ENCODE results near the gene CSTPP1.

The CSTPP1 gene

DNA sequence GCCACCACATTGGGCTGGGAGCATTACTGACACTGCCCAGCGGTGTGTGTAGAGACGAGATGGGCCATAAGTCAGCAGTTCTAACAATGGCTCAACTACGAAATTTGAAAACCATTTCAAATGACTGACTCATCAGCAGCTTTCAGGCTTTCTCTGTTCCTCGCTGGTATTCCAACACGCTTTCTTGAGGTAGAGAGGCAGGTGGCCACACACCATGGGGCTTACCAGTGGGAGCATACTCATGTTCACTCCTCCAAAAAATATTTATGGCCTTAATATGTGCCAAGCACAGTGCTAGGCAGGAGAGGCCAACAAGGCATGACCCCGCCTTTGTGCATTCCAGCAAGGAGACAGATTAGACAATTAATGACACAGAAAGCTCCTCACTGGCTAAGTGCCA, 219.8 kb downstream of the CSTPP1 start:
- peak overlapping the region in 6 of 11 experiments; percentile 5 to 44 (median 30); a peak in 3 of 22 replicates for H3K27ac ChIP-seq

GRCh38 chr11:47156951-47157350, 220.4 kb downstream of the CSTPP1 start:
- H4K20me1 ChIP-seq = peaks cover 9 to 83% (median 41%) of the 10 kb centered on the region in 11 experiments; a peak in 21 of 22 replicates
- H3K27me3 ChIP-seq = no peaks in the 10 kb centered on the region
- peaks cover 45 to 62% (median 50%) of the 10 kb centered on the region in 10 experiments for H3K4me1 ChIP-seq
- no peak overlapping the region for H3K4me3 ChIP-seq
- peak overlapping the region in 2 of 11 experiments; percentile 83 to 86; a peak in 2 of 22 replicates for H3K4me2 ChIP-seq
- H3K36me3 ChIP-seq = peaks cover 7 to 52% (median 20%) of the 10 kb centered on the region in 11 experiments; a peak in 16 of 22 replicates
- no peak for TF ChIP-seq Cebpa-rat (IDR thresholded peaks at IDR 0.05)
- no peak overlapping the region for H3K27ac ChIP-seq
- H3K9me3 ChIP-seq (replicated peaks in 1 of 11) = no peaks in the 10 kb centered on the region
- no peak overlapping the region for H3K9ac ChIP-seq

More for the DNA sequence above, 219.8 kb downstream of the CSTPP1 start:
- Histone ChIP-seq H4K20me1 (peaks cover 3 to 77% (median 35%) of the 10 kb centered on the region in 11 experiments; a peak in 21 of 22 replicates), H3K27me3 (no peaks in the 10 kb centered on the region), H3K9ac (no peak overlapping the region), H3K4me3 (no peak overlapping the region), H3K36me3 (peaks cover 4 to 46% (median 16%) of the 10 kb centered on the region in 11 experiments; a peak in 14 of 22 replicates), H3K4me1 (peaks cover 45 to 67% (median 52%) of the 10 kb centered on the region in 10 experiments), H3K4me2 (peak overlapping the region; percentile 53 to 86 (median 76)), H3K9me3 (replicated peaks in 1 of 11) (no peaks in the 10 kb centered on the region)
- TF ChIP-seq Cebpa-rat (IDR thresholded peaks at IDR 0.05) = no peak

DNA sequence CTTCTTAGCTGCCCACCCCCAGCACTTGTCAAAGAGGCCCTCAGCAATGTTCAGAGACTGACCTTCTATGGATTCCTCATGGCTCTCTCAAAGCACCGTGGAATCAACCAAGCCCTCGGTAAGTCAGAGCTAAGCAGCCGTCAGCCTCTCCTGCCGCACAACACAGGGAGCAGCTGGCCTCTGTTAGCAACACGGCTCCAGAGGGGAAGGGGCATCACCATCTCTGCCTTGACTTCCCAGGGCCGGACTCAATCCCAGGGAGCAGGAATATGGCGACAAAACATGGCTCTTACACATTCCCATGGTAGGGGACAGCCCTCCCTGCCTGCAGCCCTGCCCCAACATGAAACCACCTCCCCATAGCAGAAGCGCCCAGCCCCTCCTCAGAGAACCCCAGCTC, 221.2 kb downstream of the CSTPP1 start:
- no peak overlapping the region for H3K9ac ChIP-seq
- peaks cover 36 to 54% (median 41%) of the 10 kb centered on the region in 10 experiments for H3K4me1 ChIP-seq
- no peak for TF ChIP-seq Cebpa-rat (IDR thresholded peaks at IDR 0.05)
- no peak overlapping the region for H3K27ac ChIP-seq
- no peaks in the 10 kb centered on the region for H3K9me3 ChIP-seq (replicated peaks in 1 of 11)
- H4K20me1 ChIP-seq = peaks cover 18 to 83% (median 41%) of the 10 kb centered on the region in 11 experiments; a peak in 21 of 22 replicates
- H3K4me2 ChIP-seq = no peak overlapping the region
- H3K36me3 ChIP-seq = peaks cover 13 to 61% (median 28%) of the 10 kb centered on the region in 11 experiments; a peak in 20 of 22 replicates
- H3K27me3 ChIP-seq = no peaks in the 10 kb centered on the region
- H3K4me3 ChIP-seq = no peak overlapping the region

DNA sequence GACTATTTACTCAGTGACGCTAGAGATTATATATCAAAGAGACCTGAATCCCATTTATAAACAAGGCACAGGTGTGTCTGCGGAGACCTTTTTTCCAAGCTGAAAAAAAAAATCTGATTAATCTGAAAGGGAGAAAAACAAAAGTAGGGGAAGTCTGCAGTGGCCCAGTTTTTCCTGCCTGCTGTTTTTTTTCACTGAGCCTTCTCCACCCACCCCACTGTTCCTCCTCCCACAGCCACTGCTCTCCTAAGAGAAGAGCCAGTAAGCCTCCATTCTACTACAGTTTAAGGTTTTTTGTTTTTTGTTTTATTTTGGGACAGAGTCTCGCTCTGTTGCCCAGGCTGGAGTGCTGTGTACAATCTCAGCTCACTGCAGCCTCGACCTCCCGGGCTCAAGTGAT, 221.7 kb downstream of the CSTPP1 start:
- peaks cover 17 to 65% (median 33%) of the 10 kb centered on the region in 11 experiments; a peak in 21 of 22 replicates for H3K36me3 ChIP-seq
- no peak overlapping the region for H3K4me3 ChIP-seq
- 0 out of 22 replicates have a peak overlapping the region, but pooled peaks of 1 of the 11 experiments have one; percentile 16 for H3K9ac ChIP-seq
- no peak for TF ChIP-seq Cebpa-rat (IDR thresholded peaks at IDR 0.05)
- peaks cover 22 to 86% (median 44%) of the 10 kb centered on the region in 11 experiments; a peak in 21 of 22 replicates for H4K20me1 ChIP-seq
- H3K27ac ChIP-seq = no peak overlapping the region
- peaks cover 33 to 49% (median 37%) of the 10 kb centered on the region in 10 experiments for H3K4me1 ChIP-seq
- H3K9me3 ChIP-seq (replicated peaks in 1 of 11) = no peaks in the 10 kb centered on the region
- H3K27me3 ChIP-seq = no peaks in the 10 kb centered on the region
- H3K4me2 ChIP-seq = no peak overlapping the region

DNA sequence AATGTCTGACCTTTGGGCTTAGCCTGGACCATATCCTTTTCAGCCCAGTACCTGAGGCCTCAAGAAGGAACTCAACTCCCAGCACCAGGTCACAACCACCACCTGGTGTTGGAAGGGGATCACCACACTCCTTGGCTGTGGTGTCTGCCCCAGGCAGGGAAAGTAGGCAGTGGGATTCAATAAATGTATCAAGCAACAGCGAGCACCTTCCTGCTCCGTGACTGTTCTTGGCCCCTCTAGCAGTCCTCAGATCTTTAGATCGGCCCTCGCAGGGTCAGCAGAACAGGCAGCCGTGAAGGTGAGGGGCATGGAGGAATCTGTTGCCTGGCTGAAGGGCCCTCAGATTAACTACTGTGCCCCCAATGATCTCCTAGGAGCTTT, 224.2 kb downstream of the CSTPP1 start:
- no peak overlapping the region for H3K4me3 ChIP-seq
- TF ChIP-seq Cebpa-rat (IDR thresholded peaks at IDR 0.05) = no peak
- no peak overlapping the region for H3K4me2 ChIP-seq
- no peak overlapping the region for H3K9ac ChIP-seq
- peaks cover 47 to 89% (median 60%) of the 10 kb centered on the region in 11 experiments; a peak in 21 of 22 replicates for H4K20me1 ChIP-seq
- H3K27me3 ChIP-seq = no peaks in the 10 kb centered on the region
- H3K4me1 ChIP-seq = peaks cover 8 to 24% (median 12%) of the 10 kb centered on the region in 10 experiments
- no peaks in the 10 kb centered on the region for H3K9me3 ChIP-seq (replicated peaks in 1 of 11)
- no peak overlapping the region for H3K27ac ChIP-seq
- peaks cover 42 to 90% (median 58%) of the 10 kb centered on the region in 11 experiments for H3K36me3 ChIP-seq

- Histone ChIP-seq H3K4me1 (peaks cover 3 to 19% (median 7%) of the 10 kb centered on the region in 10 experiments), H3K9me3 (replicated peaks in 1 of 11) (no peaks in the 10 kb centered on the region), H3K27ac (no peak overlapping the region), H4K20me1 (peaks cover 53 to 89% (median 62%) of the 10 kb centered on the region in 11 experiments; a peak in 21 of 22 replicates), H3K27me3 (no peaks in the 10 kb centered on the region), H3K9ac (no peak overlapping the region), H3K36me3 (peaks cover 48 to 93% (median 63%) of the 10 kb centered on the region in 11 experiments), H3K4me2 (no peak overlapping the region), H3K4me3 (no peak overlapping the region)
- no peak for TF ChIP-seq Cebpa-rat (IDR thresholded peaks at IDR 0.05)
These were observed 224.7 kb downstream of the CSTPP1 start for GRCh38 chr11:47161134-47161854.

DNA sequence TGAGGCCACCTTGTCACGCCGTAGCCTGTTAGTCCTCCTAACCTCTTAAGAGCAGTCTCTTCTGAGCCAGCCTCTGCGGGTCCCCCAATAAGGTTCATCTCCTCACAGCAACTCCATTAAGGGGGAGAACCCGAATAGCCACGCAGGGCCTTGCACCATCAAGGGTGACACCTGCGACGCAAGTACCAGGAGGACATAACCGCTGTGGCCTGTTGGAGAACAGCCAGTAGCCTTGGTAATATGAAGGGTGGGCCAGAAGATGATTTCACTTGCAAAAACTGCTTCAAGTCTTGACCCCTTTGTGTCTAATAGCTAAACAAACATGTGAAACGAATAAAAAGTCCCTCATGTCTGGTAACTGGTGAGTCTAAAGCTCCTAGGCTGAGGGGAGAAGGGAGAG, 225.3 kb downstream of the CSTPP1 start:
- Histone ChIP-seq H3K9ac (no peak overlapping the region), H3K9me3 (replicated peaks in 1 of 11) (no peaks in the 10 kb centered on the region), H3K36me3 (peaks cover 52 to 94% (median 69%) of the 10 kb centered on the region in 11 experiments), H3K27ac (no peak overlapping the region), H3K4me2 (no peak overlapping the region), H3K4me1 (peaks cover 0 to 13% (median under 1%) of the 10 kb centered on the region in 10 experiments; a peak in 10 of 20 replicates), H4K20me1 (peaks cover 59 to 92% (median 66%) of the 10 kb centered on the region in 11 experiments; a peak in 21 of 22 replicates), H3K4me3 (no peak overlapping the region), H3K27me3 (no peaks in the 10 kb centered on the region)
- TF ChIP-seq Cebpa-rat (IDR thresholded peaks at IDR 0.05) = no peak

- no peak for TF ChIP-seq Cebpa-rat (IDR thresholded peaks at IDR 0.05)
- peaks cover 64 to 94% (median 70%) of the 10 kb centered on the region in 11 experiments; a peak in 21 of 22 replicates for H4K20me1 ChIP-seq
- H3K9ac ChIP-seq = no peak overlapping the region; a peak in 1 of 22 replicates
- peaks cover 0 to 10% (median 0%) of the 10 kb centered on the region in 10 experiments; a peak in 2 of 20 replicates for H3K4me1 ChIP-seq
- no peaks in the 10 kb centered on the region for H3K27me3 ChIP-seq
- peaks cover 56 to 95% (median 72%) of the 10 kb centered on the region in 11 experiments for H3K36me3 ChIP-seq
- H3K9me3 ChIP-seq (replicated peaks in 1 of 11) = no peaks in the 10 kb centered on the region
- no peak overlapping the region for H3K4me2 ChIP-seq
- no peak overlapping the region for H3K27ac ChIP-seq
- H3K4me3 ChIP-seq = no peak overlapping the region
These were observed 225.9 kb downstream of the CSTPP1 start for GRCh38 chr11:47162426-47162825.

GRCh38 chr11:47163193-47163592, 226.6 kb downstream of the CSTPP1 start:
- Histone ChIP-seq H3K9ac (no peak overlapping the region), H3K4me1 (peaks cover 0 to 8% (median 0%) of the 10 kb centered on the region in 10 experiments; a peak in 2 of 20 replicates), H3K9me3 (replicated peaks in 1 of 11) (no peaks in the 10 kb centered on the region), H4K20me1 (peaks cover 72 to 95% (median 78%) of the 10 kb centered on the region in 11 experiments; a peak in 21 of 22 replicates), H3K27me3 (no peaks in the 10 kb centered on the region), H3K27ac (no peak overlapping the region), H3K4me3 (no peak overlapping the region), H3K4me2 (no peak overlapping the region), H3K36me3 (peaks cover 63 to 96% (median 80%) of the 10 kb centered on the region in 11 experiments)
- no peak for TF ChIP-seq Cebpa-rat (IDR thresholded peaks at IDR 0.05)
